Testis (tissue), 2 donors: Measurements from ENCODE around the gene TGFBRAP1.

Experiments
- POLR2A ChIP-seq: fragments of 450-650 bp; IDR thresholded peaks from one replicate; pipeline ENCODE4 v1.6.1; 2017; ENCODE audit warnings: antibody characterized with exemption, mild to moderate bottlenecking, moderate library complexity
- TF ChIP-seq, protein P1 (sequence below), 3 experiments: fragments of 450-650 bp in 2 of 3; fragments of 200-600 bp in 1 of 3; sonication (generic) in 1 of 3; IDR thresholded peaks; one replicate each; pipeline ENCODE4 v1.5.1; 2016 to 2019; ENCODE audit warnings: antibody characterized with exemption in 3 of 3, mild to moderate bottlenecking in 2 of 3, moderate library complexity in 1 of 3

DNA sequence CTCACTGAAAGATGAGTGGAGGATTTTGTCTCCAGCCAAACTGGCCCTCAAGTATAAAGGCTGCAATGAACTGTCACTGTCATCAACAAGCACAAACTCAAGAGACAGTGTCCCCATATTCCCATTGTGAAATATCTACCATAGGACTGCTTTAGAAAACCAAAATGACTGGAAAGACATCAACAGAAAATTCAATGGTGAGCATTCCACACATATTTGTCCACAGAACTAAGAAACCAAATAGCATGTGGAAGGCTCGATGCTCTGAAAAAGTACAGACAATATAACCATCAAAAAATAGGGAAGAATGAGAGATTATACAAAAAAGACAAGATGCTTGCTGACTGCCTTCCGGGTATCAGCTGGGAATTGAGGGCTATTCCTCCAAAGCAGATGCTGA, 37.6 kb downstream of the TGFBRAP1 start:
- TF ChIP-seq, protein P1, sequence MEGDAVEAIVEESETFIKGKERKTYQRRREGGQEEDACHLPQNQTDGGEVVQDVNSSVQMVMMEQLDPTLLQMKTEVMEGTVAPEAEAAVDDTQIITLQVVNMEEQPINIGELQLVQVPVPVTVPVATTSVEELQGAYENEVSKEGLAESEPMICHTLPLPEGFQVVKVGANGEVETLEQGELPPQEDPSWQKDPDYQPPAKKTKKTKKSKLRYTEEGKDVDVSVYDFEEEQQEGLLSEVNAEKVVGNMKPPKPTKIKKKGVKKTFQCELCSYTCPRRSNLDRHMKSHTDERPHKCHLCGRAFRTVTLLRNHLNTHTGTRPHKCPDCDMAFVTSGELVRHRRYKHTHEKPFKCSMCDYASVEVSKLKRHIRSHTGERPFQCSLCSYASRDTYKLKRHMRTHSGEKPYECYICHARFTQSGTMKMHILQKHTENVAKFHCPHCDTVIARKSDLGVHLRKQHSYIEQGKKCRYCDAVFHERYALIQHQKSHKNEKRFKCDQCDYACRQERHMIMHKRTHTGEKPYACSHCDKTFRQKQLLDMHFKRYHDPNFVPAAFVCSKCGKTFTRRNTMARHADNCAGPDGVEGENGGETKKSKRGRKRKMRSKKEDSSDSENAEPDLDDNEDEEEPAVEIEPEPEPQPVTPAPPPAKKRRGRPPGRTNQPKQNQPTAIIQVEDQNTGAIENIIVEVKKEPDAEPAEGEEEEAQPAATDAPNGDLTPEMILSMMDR (IDR thresholded peaks at IDR 0.05): no peak
- TF ChIP-seq POLR2A: no peak
